Measurements from ENCODE around the gene CCDC88A.

CCDC88A gene

DNA sequence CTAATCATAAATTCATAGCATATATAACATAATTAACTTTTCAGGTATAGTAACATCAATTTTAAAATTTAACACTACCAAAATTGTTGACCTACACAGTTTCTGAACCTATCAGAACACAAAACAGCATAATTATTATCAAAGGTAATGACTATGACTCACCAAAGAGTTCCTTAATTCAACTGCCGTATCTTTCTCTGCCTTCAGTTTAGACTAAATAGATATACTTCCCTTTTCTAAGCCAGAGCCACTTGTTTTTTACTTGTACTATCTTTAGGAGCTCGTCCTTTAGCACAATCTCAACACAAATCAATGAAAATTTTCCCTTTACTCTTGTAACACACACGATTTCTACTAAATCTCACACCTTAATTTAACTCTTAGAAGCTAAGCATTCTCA is 54.4 kb downstream of the CCDC88A start:
- no peak overlapping the region for H2AFZ ChIP-seq (ENCODE audit: low read length)
- H3K79me2 ChIP-seq (ENCODE audit: insufficient read depth, low read length): peaks cover 51% of the 10 kb centered on the region
- H3K36me3 ChIP-seq (ENCODE audit: insufficient read depth, low read length): peaks cover 46% of the 10 kb centered on the region
- peak overlapping the region; percentile 65 for H3K4me3 ChIP-seq (ENCODE audit: low read depth, low read length, poor library complexity, severe bottlenecking)
- H3K4me1 ChIP-seq (ENCODE audit: insufficient read depth, low read length, severe bottlenecking): peaks cover 56% of the 10 kb centered on the region
- no peak for TF ChIP-seq EZH2 (IDR thresholded peaks at IDR 0.05; ENCODE audit: borderline replicate concordance, low read length)
- TF ChIP-seq, protein P1, sequence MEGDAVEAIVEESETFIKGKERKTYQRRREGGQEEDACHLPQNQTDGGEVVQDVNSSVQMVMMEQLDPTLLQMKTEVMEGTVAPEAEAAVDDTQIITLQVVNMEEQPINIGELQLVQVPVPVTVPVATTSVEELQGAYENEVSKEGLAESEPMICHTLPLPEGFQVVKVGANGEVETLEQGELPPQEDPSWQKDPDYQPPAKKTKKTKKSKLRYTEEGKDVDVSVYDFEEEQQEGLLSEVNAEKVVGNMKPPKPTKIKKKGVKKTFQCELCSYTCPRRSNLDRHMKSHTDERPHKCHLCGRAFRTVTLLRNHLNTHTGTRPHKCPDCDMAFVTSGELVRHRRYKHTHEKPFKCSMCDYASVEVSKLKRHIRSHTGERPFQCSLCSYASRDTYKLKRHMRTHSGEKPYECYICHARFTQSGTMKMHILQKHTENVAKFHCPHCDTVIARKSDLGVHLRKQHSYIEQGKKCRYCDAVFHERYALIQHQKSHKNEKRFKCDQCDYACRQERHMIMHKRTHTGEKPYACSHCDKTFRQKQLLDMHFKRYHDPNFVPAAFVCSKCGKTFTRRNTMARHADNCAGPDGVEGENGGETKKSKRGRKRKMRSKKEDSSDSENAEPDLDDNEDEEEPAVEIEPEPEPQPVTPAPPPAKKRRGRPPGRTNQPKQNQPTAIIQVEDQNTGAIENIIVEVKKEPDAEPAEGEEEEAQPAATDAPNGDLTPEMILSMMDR (IDR thresholded peaks at IDR 0.05; ENCODE audit: low read length): no peak
- H3K4me2 ChIP-seq (ENCODE audit: low read length): peak overlapping the region; percentile 87
- peak overlapping the region; percentile 95 for H3K27ac ChIP-seq (ENCODE audit: low read depth, low read length, poor library complexity, severe bottlenecking)
- H3K9me2 ChIP-seq (ENCODE audit: low read depth, low read length): no peaks in the 10 kb centered on the region
- H4K20me1 ChIP-seq (ENCODE audit: insufficient read depth, low read length): no peaks in the 10 kb centered on the region
- no peaks in the 10 kb centered on the region for H3K27me3 ChIP-seq (ENCODE audit: insufficient read depth, low read length)
- peaks cover 5% of the 10 kb centered on the region; the same call in 1 of the 2 replicates for H3F3A ChIP-seq (ENCODE audit: insufficient read depth, low read length)
- no peaks in the 10 kb centered on the region for H3K9me3 ChIP-seq (ENCODE audit: low read length)
- peak overlapping the region; percentile 68 for H3K9ac ChIP-seq (ENCODE audit: low read length)

DNA sequence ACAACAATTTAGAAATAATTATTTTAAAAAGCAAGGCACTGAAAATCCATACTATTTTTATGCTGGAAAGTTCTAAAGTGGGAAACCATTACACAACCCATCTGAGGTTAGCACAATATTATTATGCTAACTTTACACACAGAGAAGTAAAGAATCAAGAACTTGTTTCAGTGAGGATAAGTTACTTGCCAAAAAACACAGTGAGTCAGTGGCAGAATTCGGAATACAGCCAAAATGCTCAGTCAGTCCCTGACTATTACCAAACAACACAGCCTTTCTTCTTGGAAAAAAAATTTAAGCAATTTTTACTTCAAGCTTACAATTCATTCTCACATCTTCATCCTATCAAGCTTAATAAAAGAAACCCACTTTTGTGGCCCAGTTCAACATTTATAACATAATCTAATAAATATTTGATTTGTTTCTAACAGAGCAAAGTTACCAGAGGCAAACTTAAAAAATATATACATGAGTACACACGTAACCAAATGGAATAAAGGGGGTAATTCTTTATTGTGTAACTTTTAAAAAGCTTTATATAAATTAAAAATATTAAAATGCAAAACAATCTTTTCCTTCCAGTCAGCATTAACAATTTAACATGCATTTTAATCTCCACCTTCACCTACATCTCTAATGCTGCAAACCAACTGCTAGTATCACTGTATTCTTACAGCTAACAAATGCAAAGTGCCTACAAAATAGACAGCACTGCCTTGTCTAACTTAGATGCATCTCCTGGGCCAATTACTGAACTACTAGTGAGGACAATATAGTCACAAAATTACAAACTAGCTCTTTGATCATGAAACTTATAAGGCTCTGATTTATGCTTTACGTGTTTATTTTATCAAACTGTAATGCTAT is 55.2 kb downstream of the CCDC88A start:
- Histone ChIP-seq H3K9ac (ENCODE audit: low read length) (peak overlapping the region; percentile 68), H3K27ac (ENCODE audit: low read depth, low read length, poor library complexity, severe bottlenecking) (peak overlapping the region; percentile 95), H3K4me2 (ENCODE audit: low read length) (peak overlapping the region; percentile 87)

DNA sequence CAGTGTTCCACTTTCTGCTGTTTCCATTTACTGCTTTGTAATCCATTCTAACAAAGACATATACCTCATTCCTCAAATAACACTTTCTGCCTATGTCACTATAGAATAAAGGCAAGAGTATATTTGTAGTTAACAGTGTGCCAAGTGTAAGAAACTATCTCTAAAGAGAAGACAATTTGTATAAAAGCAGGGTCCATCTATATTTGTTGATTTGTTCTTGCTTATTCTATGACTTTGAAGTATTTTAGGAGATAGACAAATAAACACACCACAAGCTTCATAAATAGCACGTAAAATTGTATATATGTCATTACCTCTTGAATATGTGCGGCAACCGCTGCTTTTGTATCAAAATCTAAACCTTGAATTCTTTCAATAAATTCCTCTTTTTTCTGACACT is 56.0 kb downstream of the CCDC88A start:
- H3F3A ChIP-seq (ENCODE audit: insufficient read depth, low read length): peaks cover 5% of the 10 kb centered on the region; the same call in 1 of the 2 replicates
- peaks cover 65% of the 10 kb centered on the region for H3K79me2 ChIP-seq (ENCODE audit: insufficient read depth, low read length)
- H3K4me1 ChIP-seq (ENCODE audit: insufficient read depth, low read length, severe bottlenecking): peaks cover 59% of the 10 kb centered on the region
- H3K4me2 ChIP-seq (ENCODE audit: low read length): peak overlapping the region; percentile 87
- H3K9ac ChIP-seq (ENCODE audit: low read length): peak overlapping the region; percentile 68
- H3K4me3 ChIP-seq (ENCODE audit: low read depth, low read length, poor library complexity, severe bottlenecking): peak overlapping the region; percentile 65
- peak overlapping the region; percentile 95 for H3K27ac ChIP-seq (ENCODE audit: low read depth, low read length, poor library complexity, severe bottlenecking)
- TF ChIP-seq, protein P1 (IDR thresholded peaks at IDR 0.05; ENCODE audit: low read length): no peak
- no peak for TF ChIP-seq EZH2 (IDR thresholded peaks at IDR 0.05; ENCODE audit: borderline replicate concordance, low read length)
- H3K9me3 ChIP-seq (ENCODE audit: low read length): no peaks in the 10 kb centered on the region
- H2AFZ ChIP-seq (ENCODE audit: low read length): no peak overlapping the region
- peaks cover 51% of the 10 kb centered on the region for H3K36me3 ChIP-seq (ENCODE audit: insufficient read depth, low read length)
- H3K9me2 ChIP-seq (ENCODE audit: low read depth, low read length): no peaks in the 10 kb centered on the region
- no peaks in the 10 kb centered on the region for H4K20me1 ChIP-seq (ENCODE audit: insufficient read depth, low read length)
- H3K27me3 ChIP-seq (ENCODE audit: insufficient read depth, low read length): no peaks in the 10 kb centered on the region

More for the DNA sequence above, 55.2 kb downstream of the CCDC88A start:
- H3K4me1 ChIP-seq (ENCODE audit: insufficient read depth, low read length, severe bottlenecking): peaks cover 59% of the 10 kb centered on the region
- peak overlapping the region; percentile 65 for H3K4me3 ChIP-seq (ENCODE audit: low read depth, low read length, poor library complexity, severe bottlenecking)
- H2AFZ ChIP-seq (ENCODE audit: low read length): no peak overlapping the region
- TF ChIP-seq, protein P1 (IDR thresholded peaks at IDR 0.05; ENCODE audit: low read length): no peak
- no peak for TF ChIP-seq EZH2 (IDR thresholded peaks at IDR 0.05; ENCODE audit: borderline replicate concordance, low read length)
- H3K27me3 ChIP-seq (ENCODE audit: insufficient read depth, low read length): no peaks in the 10 kb centered on the region
- H3F3A ChIP-seq (ENCODE audit: insufficient read depth, low read length): peaks cover 5% of the 10 kb centered on the region; the same call in 1 of the 2 replicates
- no peaks in the 10 kb centered on the region for H3K9me2 ChIP-seq (ENCODE audit: low read depth, low read length)
- peaks cover 58% of the 10 kb centered on the region for H3K79me2 ChIP-seq (ENCODE audit: insufficient read depth, low read length)
- H4K20me1 ChIP-seq (ENCODE audit: insufficient read depth, low read length): no peaks in the 10 kb centered on the region
- H3K36me3 ChIP-seq (ENCODE audit: insufficient read depth, low read length): peaks cover 46% of the 10 kb centered on the region
- no peaks in the 10 kb centered on the region for H3K9me3 ChIP-seq (ENCODE audit: low read length)
